Measurements from ENCODE around the gene CAT.

The CAT gene

GRCh38 chr11:34492806-34493414 is 54.2 kb downstream of the CAT start:
- TF ChIP-seq SIN3A (IDR thresholded peaks at IDR 0.05; ENCODE audit: borderline replicate concordance, insufficient read depth, low read length) = no peak
- no peak for TF ChIP-seq FOXP2 (optimal IDR thresholded peaks at IDR 0.05; ENCODE audit: borderline replicate concordance, extremely low read depth, extremely low read length, insufficient read depth)
- TF ChIP-seq REST (IDR thresholded peaks at IDR 0.05; ENCODE audit: insufficient read depth in 1 of 2, low read depth in 2 of 2, low read length in 2 of 2) = no peak

- TF ChIP-seq TAF1 (IDR thresholded peaks at IDR 0.05; ENCODE audit: borderline replicate concordance, insufficient read depth, low read length) (no peak), REST (IDR thresholded peaks at IDR 0.05; ENCODE audit: insufficient read depth in 1 of 2, low read depth in 2 of 2, low read length in 2 of 2) (no peak), POLR2AphosphoS5 (IDR thresholded peaks at IDR 0.05; ENCODE audit: low read depth, low read length) (no peak), FOXP2 (optimal IDR thresholded peaks at IDR 0.05; ENCODE audit: borderline replicate concordance, extremely low read depth, extremely low read length, insufficient read depth) (no peak), SIN3A (IDR thresholded peaks at IDR 0.05; ENCODE audit: borderline replicate concordance, insufficient read depth, low read length) (no peak)
These were observed 54.7 kb downstream of the CAT start for GRCh38 chr11:34493468-34493867.

GRCh38 chr11:34493926-34494595 is 55.3 kb downstream of the CAT start:
- TF ChIP-seq SIN3A (IDR thresholded peaks at IDR 0.05; ENCODE audit: borderline replicate concordance, insufficient read depth, low read length) (no peak), REST (IDR thresholded peaks at IDR 0.05; ENCODE audit: insufficient read depth in 1 of 2, low read depth in 2 of 2, low read length in 2 of 2) (no peak), FOXP2 (optimal IDR thresholded peaks at IDR 0.05; ENCODE audit: borderline replicate concordance, extremely low read depth, extremely low read length, insufficient read depth) (no peak), POLR2AphosphoS5 (IDR thresholded peaks at IDR 0.05; ENCODE audit: low read depth, low read length) (no peak), TAF1 (IDR thresholded peaks at IDR 0.05; ENCODE audit: borderline replicate concordance, insufficient read depth, low read length) (no peak)

- TF ChIP-seq POLR2AphosphoS5 (IDR thresholded peaks at IDR 0.05; ENCODE audit: low read depth, low read length) (no peak), REST (IDR thresholded peaks at IDR 0.05; ENCODE audit: insufficient read depth in 1 of 2, low read depth in 2 of 2, low read length in 2 of 2) (no peak), SIN3A (IDR thresholded peaks at IDR 0.05; ENCODE audit: borderline replicate concordance, insufficient read depth, low read length) (no peak), TAF1 (IDR thresholded peaks at IDR 0.05; ENCODE audit: borderline replicate concordance, insufficient read depth, low read length) (no peak), FOXP2 (optimal IDR thresholded peaks at IDR 0.05; ENCODE audit: borderline replicate concordance, extremely low read depth, extremely low read length, insufficient read depth) (no peak)
These were observed 56.5 kb downstream of the CAT start for GRCh38 chr11:34495239-34495723.
